Measurements from ENCODE around the gene RGS7. TPM values are rescaled to one million over a fixed set of nuclear protein-coding genes. Genes with fewer than 3 reads are reported as not detected.

Gene RGS7
- total and polyA plus RNA-seq, 2 of the 8 experiments (the other 6 are each of a cell fraction or from before 2014, with no cell fraction given), result 1.6 to 3.0 TPM

DNA sequence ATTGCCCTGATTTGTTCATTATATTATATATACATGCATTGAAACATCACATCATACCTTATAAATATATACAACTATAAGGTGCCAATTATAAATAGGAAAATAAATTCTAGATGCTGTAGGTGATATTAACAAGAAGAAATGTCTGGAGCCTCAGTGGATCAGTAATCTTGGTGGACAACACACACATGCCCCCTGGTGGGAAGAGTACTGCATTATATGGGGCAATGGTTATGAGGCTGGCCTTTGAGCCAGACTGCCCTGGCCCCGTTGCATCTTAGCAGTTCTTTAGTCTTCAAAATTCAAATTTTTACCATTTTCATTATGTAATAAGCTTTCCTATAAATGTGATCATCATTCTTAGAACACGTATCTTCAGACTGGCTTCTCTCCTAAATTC is 410.1 kb downstream of the RGS7 start:
- H3K4ac ChIP-seq (replicated peaks; ENCODE audit: insufficient read length, low read depth, low read length), result no peak overlapping the region
- H3K27ac ChIP-seq (ENCODE audit: low read depth, low read length), result no peak overlapping the region
- H3K18ac ChIP-seq (ENCODE audit: extremely low read depth, low read length), result no peak overlapping the region
- H4K8ac ChIP-seq (ENCODE audit: extremely low read depth, insufficient read depth, low read length), result no peak overlapping the region
- no peaks in the 10 kb centered on the region for H3K23me2 ChIP-seq (ENCODE audit: low read depth, low read length)
- H4K20me1 ChIP-seq (replicated peaks in 1 of 2; ENCODE audit: control insufficient read depth in 1 of 2, insufficient read depth in 2 of 2, low read length in 2 of 2), result no peaks in the 10 kb centered on the region
- no peak overlapping the region for H2BK20ac ChIP-seq (ENCODE audit: low read length)
- no peak overlapping the region for H3K14ac ChIP-seq (ENCODE audit: insufficient read length)
- H3K56ac ChIP-seq (replicated peaks; ENCODE audit: insufficient read length, low read depth, low read length), result no peak overlapping the region
- H3K79me2 ChIP-seq (ENCODE audit: control insufficient read depth in 1 of 2, insufficient read depth in 2 of 2, low read length in 2 of 2), result no peaks in the 10 kb centered on the region
- no peak for DNase-seq (ENCODE audit: low read depth in 1 of 2, low spot score in 2 of 2)
- no peaks in the 10 kb centered on the region for H3K4me1 ChIP-seq (replicated peaks in 1 of 4; ENCODE audit: control insufficient read depth in 3 of 4, insufficient read depth in 4 of 4, low read length in 3 of 4)
- no peak overlapping the region for H2AFZ ChIP-seq (ENCODE audit: low read length)
- no peaks in the 10 kb centered on the region for H3K79me1 ChIP-seq (ENCODE audit: low read depth, low read length)
- no peaks in the 10 kb centered on the region for H3K36me3 ChIP-seq (ENCODE audit: control insufficient read depth in 2 of 4, insufficient read depth in 4 of 4, low read length in 3 of 4)
- no peak overlapping the region for H3K9ac ChIP-seq (replicated peaks in 1 of 4; ENCODE audit: extremely low read depth in 1 of 4, low read depth in 3 of 4, low read length in 3 of 4)
- H2AK5ac ChIP-seq (ENCODE audit: low read depth, low read length), result no peak overlapping the region
- POLR2A ChIA-PET (ENCODE audit: partially characterized antibody), result no interaction called here
- H2BK120ac ChIP-seq (replicated peaks; ENCODE audit: low read depth, low read length), result no peak overlapping the region
- H3K9me3 ChIP-seq (ENCODE audit: insufficient read depth in 2 of 2, low read depth in 1 of 2, low read length in 1 of 2), result no peaks in the 10 kb centered on the region
- no peak overlapping the region for H2BK5ac ChIP-seq (ENCODE audit: low read depth, low read length)
- no peak for FAIRE-seq
- no peak overlapping the region for H4K5ac ChIP-seq (ENCODE audit: insufficient read length, low read depth, low read length)
- no peak overlapping the region for H3K4me3 ChIP-seq (ENCODE audit: extremely low read depth in 1 of 4, insufficient read depth in 2 of 4, low read depth in 3 of 4, low read length in 4 of 4)
- H3K23ac ChIP-seq (ENCODE audit: insufficient read length), result no peak overlapping the region
- 82% methylated on average over 2 of the region's 2 CpGs; no CpG with 5 or more reads in 1 of the 2 experiments for WGBS, 2 experiments (ENCODE audit: extremely low coverage in 1 of 2, insufficient coverage in 1 of 2, insufficient read length in 1 of 2, insufficient replicate concordance in 2 of 2, low coverage in 1 of 2, low lambda C conversion rate in 2 of 2, missing lambda C conversion rate in 1 of 2)
- CTCF ChIA-PET (ENCODE audit: partially characterized antibody), result interaction anchor here (0.6 to 2.1 kb wide), 6 partner anchors 15 to 221 kb away, joined by 3 to 11 read pairs (median 4); no protein-coding TSS in a partner anchor
- H3K27me3 ChIP-seq (replicated peaks in 1 of 4; ENCODE audit: control insufficient read depth in 3 of 4, extremely low read depth in 1 of 4, insufficient read depth in 3 of 4, low read length in 3 of 4), result peaks cover 0 to 1% (median 0%) of the 10 kb centered on the region in 4 experiments; a peak in 1 of 7 replicates
- no peak overlapping the region for H2BK12ac ChIP-seq (ENCODE audit: low read depth, low read length)
- H4K91ac ChIP-seq (replicated peaks; ENCODE audit: insufficient read length, low read length), result no peak overlapping the region
- no peak overlapping the region for H3K4me2 ChIP-seq (ENCODE audit: insufficient read depth in 1 of 2, low read depth in 2 of 2, low read length in 2 of 2)
- no peak overlapping the region for H2BK15ac ChIP-seq (ENCODE audit: low read length)
- TF ChIP-seq ASH2L (IDR thresholded peaks at IDR 0.05; ENCODE audit: low read length) (no peak), EGR1 (IDR thresholded peaks at IDR 0.05; ENCODE audit: borderline replicate concordance, low read depth, low read length) (no peak), HDAC2 (IDR thresholded peaks at IDR 0.05; ENCODE audit: borderline replicate concordance in 1 of 2, low read depth in 2 of 2, low read length in 2 of 2) (no peak), PHF8 (conservative IDR thresholded peaks at IDR 0.05; ENCODE audit: low read depth, low read length) (no peak), ATF2 (IDR thresholded peaks at IDR 0.05; ENCODE audit: low read length) (no peak), SIRT6 (IDR thresholded peaks at IDR 0.05; ENCODE audit: low read length) (no peak), BCL11A (IDR thresholded peaks at IDR 0.05; ENCODE audit: low read depth in 2 of 2, low read length in 2 of 2) (no peak), GABPA (IDR thresholded peaks at IDR 0.05; ENCODE audit: borderline replicate concordance, insufficient read depth, low read length) (no peak), RFX5 (IDR thresholded peaks at IDR 0.05; ENCODE audit: borderline replicate concordance, low read depth, low read length) (no peak)
- TF ChIP-seq, protein P1, sequence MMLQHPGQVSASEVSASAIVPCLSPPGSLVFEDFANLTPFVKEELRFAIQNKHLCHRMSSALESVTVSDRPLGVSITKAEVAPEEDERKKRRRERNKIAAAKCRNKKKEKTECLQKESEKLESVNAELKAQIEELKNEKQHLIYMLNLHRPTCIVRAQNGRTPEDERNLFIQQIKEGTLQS (IDR thresholded peaks at IDR 0.05; ENCODE audit: insufficient read depth, low read depth, low read length), result no peak
